HCT116 (cell line): ENCODE measurements around the gene TBC1D13.
"Not testable (repeated sequence)": the region's sequence is repeated elsewhere in the genome, so short reads cannot be mapped to it uniquely, and the experiment has no call there.

ENCODE experiments used
- CTCF ChIP-seq, 3 experiments: fragments of 200-600 bp in 1 of 3; sonication (generic) in 1 of 3; IDR thresholded peaks in 2 of 3; conservative IDR thresholded peaks in 1 of 3; 2 replicates each; pipeline ENCODE4 v1.5.1; 2012 to 2017; ENCODE audit warnings: low read depth in 2 of 3, low read length in 2 of 3, antibody characterized with exemption in 1 of 3, borderline replicate concordance in 1 of 3, control low read depth in 1 of 3, mild to moderate bottlenecking in 1 of 3, mixed read lengths in 1 of 3, mixed run types in 1 of 3, moderate library complexity in 1 of 3; ENCODE audit not compliant: insufficient read depth in 1 of 3
- RAD21 ChIP-seq: IDR thresholded peaks from 2 replicates; pipeline ENCODE4 v1.6.1; 2012; ENCODE audit warnings: low read depth, mild to moderate bottlenecking

- not testable (repeated sequence) for TF ChIP-seq CTCF (IDR thresholded peaks at IDR 0.05 in 2 of 3, conservative IDR thresholded peaks at IDR 0.05 in 1 of 3; ENCODE audit: borderline replicate concordance in 1 of 3, insufficient read depth in 1 of 3, low read depth in 2 of 3, low read length in 2 of 3); RAD21
Observed at GRCh38 chr9:128858476-128858875, 71.4 kb downstream of the TBC1D13 start.
